Right lobe of liver (tissue), 4 donors: ENCODE results near the gene KLHL41.

Experiments used
- CTCF ChIP-seq, 4 donors: fragments of 200-600 bp in 3 of 4; fragments of 450-650 bp in 1 of 4; IDR thresholded peaks; one replicate each; pipeline versions ENCODE4 v1.5.1 to v1.8.0; 2016 to 2022; ENCODE audit warnings: antibody characterized with exemption in 4 of 4, mild to moderate bottlenecking in 2 of 4
- POLR2A ChIP-seq: fragments of 450-650 bp; IDR thresholded peaks from one replicate; pipeline ENCODE4 v1.6.1; 2017; ENCODE audit warnings: antibody characterized with exemption, mild to moderate bottlenecking
- donor health status: DM: no; HTN: no; CAD: no.
- donor health status: DM: no; HTN: no; CAD: no.
- donor health status: DM: no; HTN: yes; CAD: no.

GRCh38 chr2:169495310-169495928 lies 14.1 kb upstream of the KLHL41 start:
- TF ChIP-seq CTCF (IDR thresholded peaks at IDR 0.05) (no peak), POLR2A (no peak)
